OCI-LY3 (cell line): Measurements from ENCODE around the gene GRIK4.

ENCODE experiments used
- H2AFZ ChIP-seq: fragments of 200-600, 300-600 bp; shearing (Covaris generic); 2 replicates; pipeline ENCODE4 v1.6.0; 2014; ENCODE audit warnings: antibody characterized with exemption, low read depth, low read length
- H3K27ac ChIP-seq: fragments of 200-600, 300-600 bp; sonication (generic); 2 replicates; pipeline ENCODE4 v1.5.1; 2014; ENCODE audit warnings: mild to moderate bottlenecking, low read length, moderate library complexity, mixed read lengths
- H3K27me3 ChIP-seq: fragments of 200-600, 300-600 bp; sonication (generic); 2 replicates; pipeline ENCODE4 v1.6.1; 2014; ENCODE audit warnings: low read depth, low read length, mixed read lengths
- H3K36me3 ChIP-seq: fragments of 200-600, 300-600 bp; sonication (generic); replicated peaks from 2 replicates; pipeline ENCODE3; 2014; ENCODE audit warnings: low read depth, low read length, mixed read lengths
- H3K4me1 ChIP-seq: fragments of 300-600, 200-600 bp; sonication (generic); 2 replicates; pipeline ENCODE4 v1.6.1; 2014; ENCODE audit warnings: low read length, mixed read lengths
- H3K4me2 ChIP-seq: fragments of 200-600, 300-600 bp; sonication (generic); 2 replicates; pipeline ENCODE4 v1.6.1; 2014; ENCODE audit warnings: low read length, mixed read lengths
- H3K4me3 ChIP-seq: fragments of 300-600, 200-600 bp; sonication (generic); 2 replicates; pipeline ENCODE4 v1.5.1; 2014; ENCODE audit warnings: antibody characterized with exemption, mild to moderate bottlenecking, low read length, moderate library complexity
- H3K79me2 ChIP-seq: fragments of 300-600, 200-600 bp; shearing (Covaris generic); 2 replicates; pipeline ENCODE4 v1.6.1; 2014; ENCODE audit warnings: mild to moderate bottlenecking, low read length, mixed read lengths
- H3K9ac ChIP-seq: fragments of 300-600, 200-600 bp; shearing (Covaris generic); 2 replicates; pipeline ENCODE4 v1.6.0; 2014; ENCODE audit warnings: mild to moderate bottlenecking, low read length, moderate library complexity
- H3K9me3 ChIP-seq: fragments of 200-600, 300-600 bp; shearing (Covaris generic); 2 replicates; pipeline ENCODE4 v1.6.1; 2014; ENCODE audit warnings: low read length, mixed read lengths; ENCODE audit not compliant: insufficient read depth
- H4K20me1 ChIP-seq: fragments of 200-600, 300-600 bp; sonication (generic); 2 replicates; pipeline ENCODE4 v1.6.1; 2016; ENCODE audit warnings: low read length, mixed read lengths; ENCODE audit not compliant: insufficient read depth
- EZH2phosphoT487 ChIP-seq: fragments of 200-600 bp; shearing (Covaris generic); IDR thresholded peaks from 2 replicates; pipeline ENCODE4 v1.6.1; 2018; ENCODE audit warnings: antibody characterized with exemption, mixed run types, low read depth
- TF ChIP-seq, protein P1 (sequence below): fragments of 200-600, 300-600 bp; sonication (generic); IDR thresholded peaks from 2 replicates; pipeline ENCODE4 v1.5.1; 2014; ENCODE audit warnings: antibody characterized with exemption, low read length, low read depth

GRIK4 gene

DNA sequence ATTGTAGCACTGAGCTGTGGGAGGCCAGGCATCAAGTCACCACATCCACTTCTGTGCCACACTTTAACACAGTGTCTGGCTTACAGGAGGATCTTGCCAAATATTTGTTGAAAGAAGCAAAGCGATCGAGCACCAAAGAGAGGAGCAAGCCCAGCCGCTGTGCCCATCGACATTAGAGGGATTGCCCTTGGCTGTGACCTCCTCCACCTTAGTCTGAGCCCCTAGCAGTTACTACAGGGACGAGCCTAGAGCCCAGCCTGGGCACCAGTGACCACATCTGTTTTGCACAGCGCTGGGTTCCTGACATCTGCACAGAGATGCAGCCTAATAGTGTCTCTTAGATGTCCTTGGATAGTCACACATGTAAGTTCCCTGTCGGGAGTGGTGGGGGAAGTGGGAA, 17.7 kb downstream of the GRIK4 start:
- Histone ChIP-seq H3K4me1 (peaks cover 8% of the 10 kb centered on the region), H2AFZ (no peak overlapping the region), H3K36me3 (no peaks in the 10 kb centered on the region), H3K27me3 (peaks cover 37% of the 10 kb centered on the region), H4K20me1 (no peaks in the 10 kb centered on the region), H3K9me3 (no peaks in the 10 kb centered on the region), H3K79me2 (no peaks in the 10 kb centered on the region), H3K4me2 (no peak overlapping the region), H3K9ac (no peak overlapping the region), H3K27ac (no peak overlapping the region), H3K4me3 (no peak overlapping the region)
- no peak for TF ChIP-seq EZH2phosphoT487
- TF ChIP-seq, protein P1, sequence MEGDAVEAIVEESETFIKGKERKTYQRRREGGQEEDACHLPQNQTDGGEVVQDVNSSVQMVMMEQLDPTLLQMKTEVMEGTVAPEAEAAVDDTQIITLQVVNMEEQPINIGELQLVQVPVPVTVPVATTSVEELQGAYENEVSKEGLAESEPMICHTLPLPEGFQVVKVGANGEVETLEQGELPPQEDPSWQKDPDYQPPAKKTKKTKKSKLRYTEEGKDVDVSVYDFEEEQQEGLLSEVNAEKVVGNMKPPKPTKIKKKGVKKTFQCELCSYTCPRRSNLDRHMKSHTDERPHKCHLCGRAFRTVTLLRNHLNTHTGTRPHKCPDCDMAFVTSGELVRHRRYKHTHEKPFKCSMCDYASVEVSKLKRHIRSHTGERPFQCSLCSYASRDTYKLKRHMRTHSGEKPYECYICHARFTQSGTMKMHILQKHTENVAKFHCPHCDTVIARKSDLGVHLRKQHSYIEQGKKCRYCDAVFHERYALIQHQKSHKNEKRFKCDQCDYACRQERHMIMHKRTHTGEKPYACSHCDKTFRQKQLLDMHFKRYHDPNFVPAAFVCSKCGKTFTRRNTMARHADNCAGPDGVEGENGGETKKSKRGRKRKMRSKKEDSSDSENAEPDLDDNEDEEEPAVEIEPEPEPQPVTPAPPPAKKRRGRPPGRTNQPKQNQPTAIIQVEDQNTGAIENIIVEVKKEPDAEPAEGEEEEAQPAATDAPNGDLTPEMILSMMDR, result no peak

DNA sequence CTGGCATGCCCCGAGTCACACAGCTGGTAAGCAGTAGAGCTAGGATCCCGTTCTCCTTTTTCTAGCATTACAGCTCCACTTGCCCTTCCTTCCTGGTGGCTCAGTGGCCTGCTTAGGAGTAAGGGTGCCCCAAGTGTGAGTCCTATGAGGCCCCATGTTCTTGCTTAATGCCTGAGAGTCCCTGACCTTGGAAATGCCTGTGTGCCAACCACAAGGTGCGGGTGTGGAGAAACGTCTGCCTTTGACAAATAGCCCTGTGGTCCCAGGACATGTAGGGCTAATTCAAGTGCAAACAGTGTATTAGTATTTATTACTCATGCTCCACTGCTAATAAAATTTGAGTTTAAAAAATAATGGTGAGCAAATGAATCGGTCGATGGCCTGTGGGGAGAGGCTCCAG, 18.4 kb downstream of the GRIK4 start:
- Histone ChIP-seq H3K4me2 (no peak overlapping the region), H3K9ac (no peak overlapping the region), H3K79me2 (no peaks in the 10 kb centered on the region), H3K27ac (no peak overlapping the region), H3K36me3 (no peaks in the 10 kb centered on the region), H3K4me1 (peaks cover 8% of the 10 kb centered on the region), H3K4me3 (no peak overlapping the region), H2AFZ (no peak overlapping the region), H3K9me3 (no peaks in the 10 kb centered on the region), H3K27me3 (peaks cover 40% of the 10 kb centered on the region), H4K20me1 (no peaks in the 10 kb centered on the region)
- TF ChIP-seq, protein P1, result no peak
- no peak for TF ChIP-seq EZH2phosphoT487

DNA sequence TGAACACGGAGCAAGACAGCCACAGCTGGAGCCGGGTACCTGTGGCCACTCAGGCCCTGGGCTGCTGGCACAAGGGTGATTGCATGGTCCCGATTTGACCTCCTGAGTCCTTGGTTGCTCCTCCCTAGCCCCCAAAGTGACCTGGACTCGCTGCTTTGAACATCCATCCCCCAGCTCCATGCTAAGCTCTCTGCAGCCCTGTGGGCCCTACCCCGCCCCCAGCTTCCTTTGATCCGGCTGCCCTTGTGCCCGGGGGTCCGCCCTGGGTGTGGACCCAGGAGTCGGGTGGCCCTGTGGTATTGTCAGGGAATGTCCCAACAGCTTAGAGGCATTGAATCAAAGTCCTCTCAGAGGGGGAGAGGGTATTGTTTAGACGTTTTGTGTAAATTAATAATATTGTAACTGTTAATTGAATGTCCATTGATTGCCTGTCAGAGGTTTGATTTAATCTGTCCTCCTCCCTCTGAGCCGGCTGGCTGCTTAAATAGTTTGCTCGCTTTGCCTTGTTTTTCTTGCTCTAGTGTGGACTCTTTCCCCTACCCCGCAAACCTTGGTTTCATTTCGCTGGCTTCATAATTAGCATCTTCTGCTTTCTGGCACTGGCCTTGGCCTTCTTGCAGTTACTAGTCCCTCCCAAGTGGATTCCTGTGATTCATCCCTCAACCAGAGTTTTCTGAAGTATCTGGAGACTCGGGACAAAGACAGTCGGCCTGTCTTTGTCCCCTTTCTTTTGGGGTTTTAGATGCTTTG, 20.7 kb downstream of the GRIK4 start:
- H3K36me3 ChIP-seq, result no peaks in the 10 kb centered on the region
- no peak overlapping the region for H3K4me3 ChIP-seq
- H3K4me2 ChIP-seq, result no peak overlapping the region
- peaks cover 8% of the 10 kb centered on the region for H3K4me1 ChIP-seq
- TF ChIP-seq, protein P1, result no peak
- no peak for TF ChIP-seq EZH2phosphoT487
- no peak overlapping the region for H3K27ac ChIP-seq
- peaks cover 37% of the 10 kb centered on the region for H3K27me3 ChIP-seq
- no peaks in the 10 kb centered on the region for H3K9me3 ChIP-seq
- H2AFZ ChIP-seq, result no peak overlapping the region
- no peaks in the 10 kb centered on the region for H4K20me1 ChIP-seq
- H3K79me2 ChIP-seq, result no peaks in the 10 kb centered on the region
- H3K9ac ChIP-seq, result no peak overlapping the region

DNA sequence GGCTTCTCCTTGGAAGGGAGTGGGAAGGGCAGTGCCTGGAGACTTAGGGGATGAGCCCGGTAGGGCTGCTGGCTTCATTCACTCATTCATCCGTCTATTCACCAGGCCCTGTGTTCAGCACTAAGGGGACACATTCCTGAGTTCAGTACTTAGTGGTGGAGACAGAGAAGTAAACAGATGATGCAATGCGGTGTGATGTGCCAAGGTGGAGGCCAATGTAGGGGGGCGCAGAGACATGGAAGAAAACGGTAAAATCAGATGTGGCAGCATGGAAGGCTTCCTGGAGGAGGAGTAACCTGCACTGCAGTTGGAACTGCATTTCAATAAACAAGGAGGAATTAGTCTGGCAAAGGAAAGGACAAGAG, 21.3 kb downstream of the GRIK4 start:
- Histone ChIP-seq H3K4me3 (no peak overlapping the region), H3K4me2 (no peak overlapping the region), H4K20me1 (no peaks in the 10 kb centered on the region), H3K9me3 (no peaks in the 10 kb centered on the region), H3K79me2 (no peaks in the 10 kb centered on the region), H2AFZ (no peak overlapping the region), H3K27me3 (peaks cover 37% of the 10 kb centered on the region), H3K9ac (no peak overlapping the region), H3K27ac (no peak overlapping the region), H3K4me1 (peaks cover 8% of the 10 kb centered on the region), H3K36me3 (no peaks in the 10 kb centered on the region)
- TF ChIP-seq, protein P1, result no peak
- TF ChIP-seq EZH2phosphoT487, result no peak
